GM12874 (cell line): Measurements from ENCODE around the gene UIMC1.

ENCODE experiments used
- CTCF ChIP-seq: IDR thresholded peaks from 2 replicates; pipeline ENCODE4 v1.5.1; 2011; ENCODE audit warnings: low read depth, mild to moderate bottlenecking, control low read depth, low read length, moderate library complexity; ENCODE audit not compliant: insufficient read depth

Gene UIMC1

GRCh38 chr5:176863041-176863764 lies 143.4 kb downstream of the UIMC1 start:
- no peak for TF ChIP-seq CTCF

- TF ChIP-seq CTCF: no peak
These were observed 144.1 kb downstream of the UIMC1 start for GRCh38 chr5:176862330-176862995.

GRCh38 chr5:176861276-176861675 lies 145.3 kb downstream of the UIMC1 start:
- TF ChIP-seq CTCF: no peak

- TF ChIP-seq CTCF: no peak
These were observed 146.2 kb downstream of the UIMC1 start for GRCh38 chr5:176860381-176860780.

- TF ChIP-seq CTCF: no peak
These were observed 146.7 kb downstream of the UIMC1 start for GRCh38 chr5:176859916-176860315.

- no peak for TF ChIP-seq CTCF
These were observed 148.7 kb downstream of the UIMC1 start for GRCh38 chr5:176857894-176858273.

- TF ChIP-seq CTCF: no peak
These were observed 149.2 kb downstream of the UIMC1 start for GRCh38 chr5:176857216-176857893.
